Neural cell (in vitro differentiated cells): ENCODE data around the gene ROS1.

ENCODE experiments used
- MXI1 ChIP-seq: fragments of 450-650 bp; conservative IDR thresholded peaks from 2 replicates; pipeline ENCODE4 v1.6.1; 2014; ENCODE audit warnings: antibody characterized with exemption, mild to moderate bottlenecking; ENCODE audit not compliant: poor library complexity, severe bottlenecking
- RAD21 ChIP-seq: fragments of 450-650 bp; conservative IDR thresholded peaks from 2 replicates; pipeline ENCODE4 v1.6.1; 2014; ENCODE audit warnings: antibody characterized with exemption, mild to moderate bottlenecking, moderate library complexity
- TF ChIP-seq, protein P1 (sequence below): fragments of 450-650 bp; IDR thresholded peaks from 2 replicates; pipeline ENCODE4 v1.5.1; 2014; ENCODE audit warnings: antibody characterized with exemption, mild to moderate bottlenecking, moderate library complexity; ENCODE audit not compliant: poor library complexity, severe bottlenecking

DNA sequence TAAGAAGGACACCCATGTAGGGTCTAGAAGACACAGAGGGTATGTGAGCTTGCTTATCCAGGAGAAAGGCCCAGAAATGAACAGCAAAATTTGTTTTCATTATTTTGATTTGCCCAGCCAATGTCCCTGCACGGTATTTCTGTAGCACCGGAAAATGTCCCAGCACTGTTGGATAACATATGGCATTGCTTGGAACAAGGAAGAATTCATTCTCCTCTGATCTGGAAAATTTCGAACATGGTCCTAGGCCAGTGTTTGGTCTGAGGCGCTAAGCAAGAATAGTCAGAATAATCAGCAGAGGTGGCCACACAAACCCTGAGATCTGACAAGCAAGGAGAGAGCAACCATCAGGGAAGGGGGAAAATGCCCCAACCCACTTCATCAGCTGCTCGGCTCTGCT, 26.6 kb downstream of the ROS1 start:
- TF ChIP-seq, protein P1, sequence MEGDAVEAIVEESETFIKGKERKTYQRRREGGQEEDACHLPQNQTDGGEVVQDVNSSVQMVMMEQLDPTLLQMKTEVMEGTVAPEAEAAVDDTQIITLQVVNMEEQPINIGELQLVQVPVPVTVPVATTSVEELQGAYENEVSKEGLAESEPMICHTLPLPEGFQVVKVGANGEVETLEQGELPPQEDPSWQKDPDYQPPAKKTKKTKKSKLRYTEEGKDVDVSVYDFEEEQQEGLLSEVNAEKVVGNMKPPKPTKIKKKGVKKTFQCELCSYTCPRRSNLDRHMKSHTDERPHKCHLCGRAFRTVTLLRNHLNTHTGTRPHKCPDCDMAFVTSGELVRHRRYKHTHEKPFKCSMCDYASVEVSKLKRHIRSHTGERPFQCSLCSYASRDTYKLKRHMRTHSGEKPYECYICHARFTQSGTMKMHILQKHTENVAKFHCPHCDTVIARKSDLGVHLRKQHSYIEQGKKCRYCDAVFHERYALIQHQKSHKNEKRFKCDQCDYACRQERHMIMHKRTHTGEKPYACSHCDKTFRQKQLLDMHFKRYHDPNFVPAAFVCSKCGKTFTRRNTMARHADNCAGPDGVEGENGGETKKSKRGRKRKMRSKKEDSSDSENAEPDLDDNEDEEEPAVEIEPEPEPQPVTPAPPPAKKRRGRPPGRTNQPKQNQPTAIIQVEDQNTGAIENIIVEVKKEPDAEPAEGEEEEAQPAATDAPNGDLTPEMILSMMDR: no peak
- TF ChIP-seq RAD21 (no peak), MXI1 (no peak)
